Right atrium auricular region (tissue), 2 donors: ENCODE results near the gene DCC. TPM values are rescaled to one million over a fixed set of nuclear protein-coding genes. Genes with fewer than 3 reads are reported as not detected.

ENCODE experiments used
- DNase-seq: peaks from one replicate; pipeline ENCODE4 v3.0.0-alpha.2; 2019; ENCODE audit warnings: low spot score
- H3K27ac ChIP-seq, 2 donors: fragments of 200-600 bp; sonication (generic); 1 replicate in 1 of 2; 2 replicates in 1 of 2; pipeline ENCODE4 v1.5.1; 2016 to 2019
- H3K27me3 ChIP-seq, 2 donors: fragments of 200-600 bp; sonication (generic); one replicate each; pipeline versions ENCODE4 v1.5.1 to v1.6.0; 2017 to 2019
- H3K36me3 ChIP-seq: fragments of 200-600 bp; sonication (generic); one replicate; pipeline ENCODE4 v1.5.1; 2016
- H3K4me1 ChIP-seq, 2 donors: fragments of 200-600 bp; sonication (generic); one replicate each; pipeline versions ENCODE4 v1.5.1 to v1.6.0; 2017 to 2019
- H3K4me3 ChIP-seq, 2 donors: fragments of 200-600 bp; sonication (generic); 1 replicate in 1 of 2; 2 replicates in 1 of 2; pipeline ENCODE4 v1.5.1; 2017 to 2019; ENCODE audit warnings: mild to moderate bottlenecking in 1 of 2, moderate library complexity in 1 of 2
- H3K9me3 ChIP-seq, 2 donors: fragments of 200-600 bp; sonication (generic); one replicate each; pipeline ENCODE4 v1.5.1; 2019
- CTCF ChIP-seq, 2 donors: fragments of 200-600 bp; sonication (generic); IDR thresholded peaks; one replicate each; pipeline ENCODE4 v1.5.1; 2019; ENCODE audit warnings: antibody characterized with exemption in 2 of 2
- total RNA-seq, 2 donors: library from RNA; depleted of rRNA; stranded (reverse); fragments of >200 nt; gene quantifications; one replicate each; pipeline ENCODE4 v1.1.0, GENCODE V29; 2016

Gene DCC
- total RNA-seq, 2 donors from 2014 or later: not detected

- no peak for TF ChIP-seq CTCF (IDR thresholded peaks at IDR 0.05)
- Histone ChIP-seq H3K4me1 (no peaks in the 10 kb centered on the region), H3K9me3 (no peaks in the 10 kb centered on the region)
These were observed 338.6 kb downstream of the DCC start for GRCh38 chr18:52678551-52678950.

GRCh38 chr18:52679354-52679753 lies 339.4 kb downstream of the DCC start:
- DNase-seq: no peak
- Histone ChIP-seq H3K9me3 (no peaks in the 10 kb centered on the region), H3K4me1 (no peaks in the 10 kb centered on the region), H3K27me3 (no peaks in the 10 kb centered on the region), H3K36me3 (no peaks in the 10 kb centered on the region), H3K4me3 (no peak overlapping the region), H3K27ac (no peak overlapping the region)
- TF ChIP-seq CTCF (IDR thresholded peaks at IDR 0.05): no peak

More at GRCh38 chr18:52678551-52678950, 338.6 kb downstream of the DCC start:
- no peak overlapping the region for H3K27ac ChIP-seq
- DNase-seq: no peak
- no peaks in the 10 kb centered on the region for H3K36me3 ChIP-seq
- no peaks in the 10 kb centered on the region for H3K27me3 ChIP-seq
- H3K4me3 ChIP-seq: no peak overlapping the region

GRCh38 chr18:52682260-52682659 lies 342.3 kb downstream of the DCC start:
- no peak overlapping the region for H3K27ac ChIP-seq
- no peak for TF ChIP-seq CTCF (IDR thresholded peaks at IDR 0.05)
- H3K4me3 ChIP-seq: no peak overlapping the region
- H3K27me3 ChIP-seq: no peaks in the 10 kb centered on the region
- H3K4me1 ChIP-seq: no peaks in the 10 kb centered on the region
- no peaks in the 10 kb centered on the region for H3K36me3 ChIP-seq
- DNase-seq: no peak
- H3K9me3 ChIP-seq: no peaks in the 10 kb centered on the region

- no peak overlapping the region for H3K27ac ChIP-seq
- H3K9me3 ChIP-seq: no peaks in the 10 kb centered on the region
- no peaks in the 10 kb centered on the region for H3K4me1 ChIP-seq
- no peaks in the 10 kb centered on the region for H3K27me3 ChIP-seq
- DNase-seq: no peak
- no peak overlapping the region for H3K4me3 ChIP-seq
- H3K36me3 ChIP-seq: no peaks in the 10 kb centered on the region
- TF ChIP-seq CTCF (IDR thresholded peaks at IDR 0.05): no peak
These were observed 345.3 kb downstream of the DCC start for GRCh38 chr18:52685316-52685715.

- Histone ChIP-seq H3K4me3 (no peak overlapping the region), H3K4me1 (no peaks in the 10 kb centered on the region), H3K27ac (no peak overlapping the region), H3K9me3 (no peaks in the 10 kb centered on the region), H3K27me3 (no peaks in the 10 kb centered on the region), H3K36me3 (no peaks in the 10 kb centered on the region)
- DNase-seq: no peak
- TF ChIP-seq CTCF (IDR thresholded peaks at IDR 0.05): no peak
These were observed 351.8 kb downstream of the DCC start for GRCh38 chr18:52691841-52692240.

GRCh38 chr18:52694804-52695203 lies 354.8 kb downstream of the DCC start:
- DNase-seq: no peak
- Histone ChIP-seq H3K27ac (no peak overlapping the region), H3K4me3 (no peak overlapping the region), H3K4me1 (no peaks in the 10 kb centered on the region), H3K9me3 (no peaks in the 10 kb centered on the region), H3K36me3 (no peaks in the 10 kb centered on the region), H3K27me3 (no peaks in the 10 kb centered on the region)
- TF ChIP-seq CTCF (IDR thresholded peaks at IDR 0.05): no peak
